ENCODE measurements around the gene PPP1R3E.
A peak's percentile ranks its signal among the peaks of the same experiment; 100 is the strongest.
"Not testable (repeated sequence)": the region's sequence is repeated elsewhere in the genome, so short reads cannot be mapped to it uniquely, and the experiment has no call there.

The PPP1R3E gene

DNA sequence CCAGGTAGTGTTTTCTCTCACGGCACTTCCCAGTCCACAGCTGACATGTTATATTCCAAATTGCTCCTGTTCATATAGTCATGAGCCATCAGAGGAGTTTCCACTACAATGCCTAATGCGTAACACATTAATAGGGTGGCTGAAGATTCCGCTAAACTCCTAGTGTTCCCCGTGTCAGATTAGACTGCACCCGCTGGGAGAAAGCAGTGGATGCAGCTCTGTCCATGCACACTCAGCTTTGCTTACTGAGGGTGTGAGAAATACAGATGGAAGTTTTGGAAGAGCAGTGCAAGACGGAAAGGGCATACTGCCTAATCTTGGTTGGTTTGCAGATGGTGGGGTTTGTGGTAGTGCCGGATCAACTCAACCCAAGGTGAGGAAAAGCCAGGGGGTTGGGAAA lies 5.6 kb downstream of the PPP1R3E start:
- DNase-seq, result no peak

DNA sequence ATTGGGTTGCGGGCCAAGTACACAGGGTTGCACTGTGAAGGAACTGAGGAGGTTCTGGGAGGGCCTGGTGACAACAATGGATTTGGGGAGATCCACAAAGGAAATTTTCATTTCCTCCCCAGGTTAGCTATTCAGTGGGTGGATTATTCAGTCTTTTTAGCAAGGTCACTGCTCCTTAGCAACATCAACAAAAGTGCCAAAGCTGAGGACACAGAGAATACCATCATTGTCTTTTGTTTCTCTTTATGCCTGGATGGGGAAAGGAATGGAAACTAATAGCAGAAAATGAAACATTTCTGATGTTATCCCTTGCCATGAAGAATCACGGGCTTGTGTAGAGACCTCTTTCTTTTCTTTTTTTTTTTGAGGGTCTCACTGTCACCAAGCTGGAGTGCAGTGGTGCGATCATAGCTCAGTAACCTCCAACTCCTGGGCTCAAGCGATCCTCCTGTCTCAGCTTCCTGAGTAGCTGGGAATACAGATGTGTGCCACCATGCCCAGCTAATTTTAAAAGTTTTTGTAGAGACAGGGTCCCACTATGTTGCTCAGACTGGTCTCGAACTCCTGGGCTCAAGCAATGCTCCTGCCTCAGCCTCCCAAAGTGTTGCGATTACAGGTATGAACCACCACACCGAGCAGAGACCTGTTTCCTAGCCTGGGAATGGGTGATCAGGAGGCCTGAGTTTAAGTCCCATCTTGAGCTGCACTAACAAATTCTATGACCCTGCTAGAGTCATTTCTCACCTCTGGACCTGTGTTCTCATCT lies 6.5 kb downstream of the PPP1R3E start:
- DNase-seq, result no peak

DNA sequence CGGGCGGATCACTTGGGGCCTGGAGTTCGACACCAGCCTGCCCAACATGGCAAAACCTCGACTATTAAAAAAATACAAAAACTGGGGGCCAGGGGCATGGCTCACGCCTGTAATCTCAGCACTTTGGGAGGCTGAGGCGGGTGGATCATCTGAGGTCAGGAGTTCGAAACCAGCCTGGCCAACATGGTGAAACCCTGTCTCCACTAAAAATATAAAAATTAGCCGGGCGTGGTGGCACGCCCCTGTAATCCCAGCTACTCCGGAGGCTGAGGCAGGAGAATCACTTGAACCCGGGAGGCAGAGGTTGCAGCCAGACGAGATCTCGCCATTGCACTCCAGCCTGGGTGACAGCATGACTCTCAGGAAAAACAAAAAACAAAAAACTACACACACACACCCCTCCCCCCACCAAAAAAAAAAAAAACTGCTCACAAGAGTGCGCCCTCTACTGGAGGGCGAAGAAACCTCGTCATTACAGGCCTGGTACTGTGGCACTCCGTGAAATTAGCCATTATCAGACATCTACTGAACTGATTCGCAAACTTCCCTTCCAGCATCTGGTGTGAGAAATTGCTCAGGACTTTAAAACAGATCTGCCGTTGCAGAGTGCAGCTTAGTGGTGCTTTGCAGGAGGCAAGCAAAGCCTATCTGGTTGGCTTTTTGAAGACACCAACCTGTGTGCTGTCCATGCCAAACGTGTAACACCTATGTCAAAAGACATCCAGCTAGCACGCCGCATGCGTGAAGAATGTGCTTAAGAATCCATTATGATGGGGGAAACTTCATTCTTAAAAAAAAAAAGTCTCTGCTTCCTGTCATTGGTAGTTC lies 7.7 kb downstream of the PPP1R3E start:
- peak; percentile 65 for DNase-seq

DNA sequence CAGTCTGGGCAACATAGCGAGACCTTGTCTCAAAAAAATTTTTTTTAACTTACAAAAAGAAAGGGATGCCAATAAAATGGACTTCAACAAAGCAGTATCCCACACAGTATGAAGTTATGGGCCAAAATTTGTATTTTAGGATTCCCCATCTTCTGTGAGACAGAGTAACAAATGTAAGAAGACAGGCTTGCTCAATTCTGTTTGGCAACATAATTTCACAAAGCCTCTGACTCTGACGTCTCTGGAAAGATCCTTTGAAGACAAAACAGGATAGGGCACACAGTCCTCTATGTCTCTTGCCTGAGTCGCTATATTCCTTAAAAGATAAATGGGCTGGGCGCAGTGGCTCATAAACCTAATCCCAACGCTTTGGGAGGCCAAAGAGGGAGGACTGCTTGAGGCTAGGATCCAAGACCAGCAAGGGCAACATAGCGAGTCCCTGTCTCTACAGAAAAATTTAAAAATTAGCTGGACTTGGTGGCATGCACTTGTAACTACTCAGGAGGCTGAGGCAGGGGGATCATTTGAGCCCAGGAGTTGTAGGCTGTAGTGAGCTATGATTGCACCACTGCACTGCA lies 15.7 kb downstream of the PPP1R3E start:
- no peak for DNase-seq

DNA sequence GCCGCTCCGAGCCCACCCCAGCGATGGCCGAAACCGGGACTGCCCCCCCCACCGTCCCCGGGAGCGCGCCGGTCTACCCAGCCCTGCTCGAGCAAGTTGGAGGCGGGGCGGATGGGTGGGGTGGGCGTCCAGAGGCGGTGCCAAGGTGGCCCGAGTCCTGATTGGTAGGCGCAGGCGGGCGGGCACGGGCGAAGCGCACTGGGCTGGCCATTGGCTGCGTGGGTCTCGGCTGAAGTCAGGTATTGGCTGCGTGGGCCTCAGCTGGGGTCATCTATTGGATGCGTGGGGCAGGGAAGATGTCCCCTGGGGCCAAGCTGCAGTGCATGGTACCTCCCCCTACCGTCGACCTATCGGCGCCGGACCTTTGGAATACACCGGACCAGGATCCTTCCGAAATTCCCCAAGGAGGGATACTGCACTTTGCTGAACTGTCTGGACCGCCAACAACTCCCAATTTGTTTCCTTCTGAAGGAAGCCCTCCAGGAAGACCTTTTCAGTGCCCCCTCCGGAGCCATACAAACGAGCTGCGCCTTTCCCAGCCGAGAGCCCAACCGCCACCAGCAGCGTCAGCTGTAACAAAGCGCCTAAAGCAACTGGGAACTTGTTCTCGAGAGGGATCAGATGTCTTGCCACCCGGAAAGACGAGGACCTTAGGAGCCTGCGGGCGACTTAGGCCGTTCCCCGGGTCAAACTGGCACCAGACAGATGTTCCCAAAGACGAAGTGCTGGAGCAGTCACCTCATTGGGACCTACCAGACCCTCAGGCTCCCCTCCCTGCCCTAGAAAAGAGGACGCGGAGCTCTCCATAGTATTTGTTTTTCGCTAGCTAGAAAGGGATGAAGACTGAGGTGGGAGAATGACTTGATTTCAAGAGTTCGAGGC lies 16.4 kb downstream of the PPP1R3E start, which contains the start of gene HOMEZ:
Gene HOMEZ, minus strand, starts transcription at position 113 of the 882 bp plus-strand sequence. CDS start 180 bp downstream, outside the sequence.
- peak; percentile 99 for DNase-seq

DNA sequence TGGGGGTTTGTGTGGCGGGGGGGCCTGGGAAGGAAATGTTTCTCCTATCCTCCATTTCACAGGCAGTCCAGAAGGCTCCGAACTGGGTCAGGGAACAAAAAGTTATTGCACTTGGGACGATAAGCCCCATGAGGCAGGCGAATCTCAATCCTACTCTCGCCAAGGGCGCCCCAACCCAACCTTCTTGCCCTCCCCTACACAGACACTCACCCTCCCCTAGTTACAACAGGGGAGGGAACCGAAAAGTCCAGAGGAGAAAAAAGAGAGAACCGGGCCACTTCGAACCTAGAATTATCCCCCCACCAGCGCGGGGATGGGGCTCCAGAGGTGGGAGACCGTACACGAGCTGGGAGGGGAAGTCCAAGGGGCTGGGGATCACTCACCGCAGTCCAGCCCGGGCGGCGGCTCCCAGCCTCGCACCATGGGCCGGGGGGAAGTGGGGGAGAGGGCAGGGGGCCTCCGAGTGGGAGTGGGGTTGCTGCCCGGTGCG lies 17.1 kb downstream of the PPP1R3E start:
- no peak for DNase-seq

DNA sequence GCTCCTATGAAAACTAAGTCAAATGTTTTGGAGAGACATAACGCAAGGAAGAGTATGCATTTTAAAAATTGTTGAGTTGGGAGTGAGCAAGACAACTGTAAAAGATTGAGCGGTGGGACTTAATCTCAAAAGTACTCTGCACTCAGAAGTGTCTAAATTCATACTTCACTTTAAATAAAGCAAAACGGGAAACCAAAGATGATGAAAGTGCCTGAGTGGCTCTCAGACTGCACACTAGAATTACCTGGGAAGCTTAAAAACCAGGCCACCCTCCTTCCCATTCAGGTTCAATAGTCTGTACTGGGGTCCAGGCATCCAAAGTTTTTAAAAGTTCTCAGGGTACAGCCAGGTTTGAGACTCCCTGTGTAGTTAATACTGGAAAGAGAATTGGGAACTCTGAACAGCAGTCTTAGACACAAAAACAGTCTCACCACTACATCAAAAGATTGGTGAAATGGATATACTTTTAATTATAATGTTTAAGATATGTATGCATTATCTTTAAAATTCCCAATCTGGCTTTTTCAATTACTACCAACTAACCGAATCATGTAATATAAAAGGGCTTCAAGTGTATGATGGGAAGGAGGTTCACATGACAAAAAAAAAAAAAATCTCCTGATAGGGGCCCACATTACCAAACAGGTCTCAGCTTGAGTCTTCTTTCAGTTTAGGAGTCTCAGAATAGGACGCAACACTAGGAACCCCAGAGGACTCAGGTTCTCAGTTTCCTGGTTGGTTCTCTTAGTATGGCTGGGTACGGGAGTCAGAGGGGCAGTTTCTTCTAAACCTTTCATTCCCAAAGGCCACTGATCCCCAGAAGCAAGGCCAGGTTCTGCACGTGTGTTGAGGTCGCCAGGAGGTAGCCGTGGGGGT lies 17.8 kb downstream of the PPP1R3E start:
- no peak for DNase-seq

DNA sequence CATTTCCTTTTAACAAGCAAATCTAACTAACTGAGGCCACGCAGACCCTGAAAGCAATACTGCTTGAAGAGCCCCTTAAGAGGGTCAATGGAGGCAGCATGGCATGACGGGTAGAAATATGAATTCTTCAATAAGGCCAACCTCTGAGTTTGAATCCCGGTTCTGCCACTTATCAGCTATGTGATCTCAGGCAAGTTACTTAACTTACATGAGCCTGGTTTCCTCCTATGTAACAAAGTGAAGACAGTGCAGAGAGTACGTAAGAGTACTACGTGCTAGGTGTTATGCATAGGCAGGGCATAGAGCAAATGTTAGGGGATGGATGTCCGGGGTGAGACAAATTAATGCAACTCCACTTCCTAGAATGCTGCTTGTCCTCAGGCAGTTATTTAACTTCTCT lies 21.4 kb downstream of the PPP1R3E start:
- DNase-seq, result no peak

DNA sequence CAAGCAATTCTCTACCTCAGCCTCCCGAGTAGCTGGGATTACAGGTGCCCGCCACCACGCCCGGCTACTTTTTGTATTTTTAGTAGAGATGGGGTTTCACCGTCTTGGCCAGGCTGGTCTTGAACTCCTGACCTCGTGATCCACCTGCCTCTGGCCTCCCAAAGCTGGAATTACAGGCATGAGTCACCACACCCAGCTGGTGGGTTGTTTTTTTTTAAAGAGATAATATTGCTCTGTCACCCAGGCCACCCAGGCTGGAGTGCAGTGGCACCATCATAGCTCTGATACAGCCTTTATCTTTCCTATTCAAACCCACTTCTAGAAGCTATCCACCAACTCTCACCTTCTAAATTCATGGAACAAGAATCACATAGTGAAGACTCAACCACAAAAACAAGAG lies 24.7 kb downstream of the PPP1R3E start:
- not testable (repeated sequence) for DNase-seq

DNA sequence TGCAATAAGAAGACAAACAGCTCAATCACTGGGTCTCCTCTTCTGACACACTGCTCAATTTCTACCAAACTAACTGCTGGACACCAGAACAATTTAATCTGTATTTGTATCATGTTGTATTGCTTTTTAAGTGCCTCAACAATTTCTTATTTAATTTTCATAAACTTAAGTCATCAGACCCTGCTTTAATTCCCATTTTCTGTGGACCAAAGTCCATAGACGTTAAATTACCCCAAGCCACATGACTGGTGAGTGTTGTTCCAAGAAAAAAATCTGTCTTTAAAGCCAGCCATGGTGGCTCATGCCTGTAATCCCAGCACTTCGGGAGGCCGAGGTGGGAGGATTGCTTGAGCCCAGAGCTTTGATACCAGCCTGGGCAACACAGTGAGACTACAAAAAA lies 25.5 kb downstream of the PPP1R3E start:
- DNase-seq, result no peak

DNA sequence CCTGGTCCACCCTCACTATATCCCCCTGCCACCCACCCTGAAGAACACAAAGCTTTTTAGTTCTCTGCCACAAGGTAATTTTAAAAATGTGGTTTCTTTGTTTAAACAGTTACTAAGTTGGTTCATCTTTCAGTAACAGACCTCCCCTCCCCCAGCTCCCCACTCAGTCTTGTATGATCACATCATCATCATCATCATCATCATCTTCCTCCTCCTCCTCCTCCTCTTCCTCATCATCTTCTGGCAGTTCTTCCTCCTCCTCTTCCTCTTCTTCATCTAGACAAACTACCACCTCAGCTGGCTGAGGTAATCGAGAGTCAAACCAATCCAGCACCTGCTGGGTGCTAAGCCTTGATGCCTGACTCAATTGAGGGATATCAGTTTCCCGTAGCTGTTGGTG lies 27.2 kb downstream of the PPP1R3E start:
- DNase-seq, result no peak

DNA sequence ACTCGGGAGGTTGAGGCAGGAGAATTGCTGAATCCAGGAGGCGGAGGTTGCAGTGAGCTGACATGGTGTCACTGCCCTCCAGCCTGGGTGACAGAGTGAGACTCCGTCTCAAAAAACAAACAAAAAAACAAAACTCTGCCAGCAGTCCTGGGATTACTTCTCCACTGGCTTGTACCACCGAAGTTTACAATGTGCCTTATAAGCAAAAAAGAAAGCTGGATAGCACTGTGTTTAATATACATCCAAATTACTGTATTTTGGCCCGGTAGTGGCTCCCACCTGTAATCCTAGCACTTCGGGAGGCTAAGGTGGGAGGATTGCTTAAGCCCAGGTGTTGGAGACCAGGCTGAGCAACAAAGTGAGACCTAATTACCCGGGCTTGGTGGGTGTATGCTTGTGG lies 33.5 kb downstream of the PPP1R3E start:
- no peak for DNase-seq

DNA sequence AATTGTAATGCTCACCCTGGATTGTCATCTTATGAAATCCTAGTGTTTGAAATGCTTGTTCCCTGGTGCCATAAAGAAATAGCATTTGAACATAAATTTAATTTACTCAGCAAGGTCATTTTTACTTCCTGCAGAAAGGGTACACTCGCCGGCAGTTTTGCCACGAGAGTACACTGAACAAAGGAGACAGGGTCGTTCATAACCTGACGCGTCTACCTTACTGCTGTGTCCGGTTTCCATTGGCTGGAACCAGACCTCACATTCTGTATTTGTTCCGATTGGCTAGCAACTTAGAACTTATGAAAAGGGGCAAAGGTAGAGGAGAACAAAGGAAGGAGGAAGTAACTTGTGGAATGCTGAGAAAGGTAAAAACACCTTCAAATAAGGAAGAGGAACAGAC lies 41.8 kb downstream of the PPP1R3E start:
- DNase-seq, result not testable (repeated sequence)

DNA sequence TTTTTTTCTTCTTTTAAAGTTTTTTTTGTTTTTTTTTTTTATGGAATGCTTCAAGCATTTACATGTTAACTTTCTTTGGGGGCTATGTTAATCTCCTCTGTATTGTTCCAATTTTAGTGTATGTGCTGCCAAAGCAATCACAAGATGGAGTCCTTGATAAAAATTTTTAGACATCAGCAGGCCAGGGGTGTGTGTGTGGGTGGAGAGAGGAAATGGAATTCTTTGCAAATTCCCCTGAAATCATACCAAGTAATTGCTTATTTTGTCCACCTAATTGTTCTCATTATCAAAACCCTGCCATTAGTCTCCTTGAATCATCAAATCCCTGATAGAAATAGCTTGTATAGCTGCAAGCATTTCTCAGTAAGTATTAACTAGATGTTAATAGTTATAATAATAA lies 43.2 kb downstream of the PPP1R3E start:
- DNase-seq, result no peak

DNA sequence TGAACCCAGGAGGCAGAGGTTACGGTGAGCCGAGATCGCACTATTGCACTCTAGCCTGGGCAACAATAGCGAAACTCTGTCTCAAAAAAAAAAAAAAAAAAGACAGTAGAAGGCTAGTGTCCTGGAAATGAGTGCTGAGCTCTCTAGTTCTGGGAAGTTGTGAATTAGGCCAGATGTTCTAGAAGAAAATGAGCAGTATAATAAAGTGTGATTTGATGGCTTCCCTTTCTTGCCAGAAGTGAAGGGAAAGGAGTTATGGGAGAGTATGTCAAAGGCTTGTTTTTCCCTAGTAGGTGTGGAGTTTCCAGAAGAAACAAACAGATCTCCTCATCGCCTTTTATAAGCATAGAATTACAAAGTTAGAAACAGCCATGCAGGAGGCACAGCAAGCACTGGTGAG lies 44.4 kb downstream of the PPP1R3E start:
- DNase-seq, result no peak

DNA sequence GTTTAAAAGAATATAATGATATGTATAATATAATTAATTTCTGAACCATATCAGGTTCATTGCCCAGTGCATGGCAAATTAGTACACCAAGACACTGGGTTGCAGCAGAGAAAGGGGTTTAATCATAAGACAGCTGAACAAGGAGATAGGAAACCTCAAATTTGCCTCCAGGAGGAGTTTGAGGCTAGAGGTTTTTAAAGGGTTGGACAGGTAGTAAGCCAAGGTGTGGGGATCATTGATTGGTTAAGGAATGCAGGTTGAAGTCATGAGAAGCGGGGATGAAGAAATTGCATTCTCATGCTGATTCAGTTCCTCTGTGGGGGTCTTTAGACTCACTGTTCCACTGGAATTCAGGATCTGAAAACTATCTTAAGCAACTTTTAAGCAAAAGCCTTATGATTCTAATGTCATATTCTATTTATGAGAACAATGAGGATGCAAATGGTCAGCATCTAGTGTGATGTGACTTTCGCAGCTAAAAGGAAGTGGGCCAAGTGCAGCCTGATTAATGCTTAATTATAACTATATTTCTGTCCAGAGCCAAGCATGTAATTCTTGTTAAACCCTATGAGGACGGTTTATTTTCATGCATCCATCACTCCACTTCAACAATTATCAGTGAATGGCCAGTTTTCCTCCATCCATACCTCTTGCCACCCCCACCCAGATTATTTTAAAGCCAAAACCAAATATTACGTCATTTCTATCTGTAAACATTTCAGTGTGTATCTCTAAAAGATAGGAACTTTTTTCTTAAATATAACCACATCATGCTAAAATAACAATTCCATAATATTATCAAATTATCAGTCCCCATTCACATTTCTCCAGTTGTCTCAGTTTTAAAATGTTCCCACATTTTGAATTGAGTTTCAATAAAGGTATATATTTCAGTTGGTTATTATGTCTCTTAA lies 50.0 kb downstream of the PPP1R3E start:
- no peak for DNase-seq

DNA sequence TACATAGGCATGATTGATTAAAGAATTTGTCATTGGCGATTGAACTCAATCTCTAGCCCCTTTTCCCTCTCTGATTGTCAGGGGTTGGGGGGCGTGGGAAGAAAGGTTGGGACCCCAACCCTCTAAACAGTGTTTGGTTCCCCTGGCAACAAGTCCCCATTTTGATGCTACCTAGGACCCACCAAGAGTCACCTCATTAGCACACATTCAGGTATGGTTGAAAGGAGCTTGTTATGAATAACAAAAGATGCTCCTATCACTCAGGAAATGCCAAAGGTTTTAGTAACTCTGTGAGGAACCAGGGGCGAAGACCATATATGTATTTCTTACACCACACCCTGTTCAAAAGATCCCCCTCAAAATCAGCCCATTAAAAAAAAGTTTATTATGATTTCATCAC lies 50.7 kb downstream of the PPP1R3E start:
- DNase-seq, result no peak

DNA sequence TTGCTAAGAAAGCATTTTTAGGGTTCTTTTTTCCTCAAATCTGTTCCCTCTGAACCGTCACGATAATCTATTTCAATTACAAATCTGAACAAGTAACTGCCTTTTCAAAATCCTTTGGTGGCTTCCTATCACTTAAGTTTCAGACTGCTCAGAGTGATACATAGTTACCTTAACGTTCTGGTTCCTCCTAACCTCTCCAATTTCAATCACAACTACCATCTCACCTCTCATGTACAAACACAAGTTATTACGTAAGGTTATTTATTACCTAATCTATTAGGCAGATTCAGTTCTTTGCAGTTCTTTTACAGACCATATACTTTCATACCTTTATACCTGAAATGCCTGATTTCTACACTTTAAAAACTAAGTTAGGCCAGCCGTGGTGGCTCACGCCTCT lies 52.8 kb downstream of the PPP1R3E start:
- DNase-seq, result no peak

DNA sequence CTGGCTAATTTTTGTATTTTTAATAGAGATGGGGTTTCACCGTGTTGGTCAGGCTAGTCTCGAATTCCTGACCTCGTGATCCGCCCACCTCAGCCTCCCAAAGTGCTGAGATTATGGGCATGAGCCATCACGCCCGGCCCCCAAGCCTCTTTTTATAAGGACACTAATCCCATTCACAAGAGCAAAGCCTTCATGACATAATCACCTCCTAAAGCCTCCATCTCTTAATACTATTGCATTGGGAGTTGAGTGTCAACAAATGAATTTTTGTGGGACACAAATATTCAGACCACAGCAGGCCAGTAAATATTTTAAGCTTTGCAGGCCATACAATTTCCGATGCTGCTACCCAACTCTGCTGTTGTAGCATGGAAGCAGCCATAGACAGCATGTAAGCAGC lies 54.1 kb downstream of the PPP1R3E start:
- no peak for DNase-seq

Measured in NCI-H1092 treated with DMSO at 0.1 percent for 48 hours (cell line).